GM23338 (cell line): ENCODE results near the gene CCRL2. TPM values are rescaled to one million over a fixed set of nuclear protein-coding genes. Genes with fewer than 3 reads are reported as not detected.

Source experiments
- ATAC-seq: fragments of 200-7000 bp; cut with Tn5 transposase; 3 replicates; pipeline ENCODE4 v1.9.1; 2020
- DNase-seq: peaks from one replicate; pipeline ENCODE4 v3.0.0-alpha.2; 2015; ENCODE audit warnings: low spot score
- H2AFZ ChIP-seq: fragments of 200-600 bp; sonication (generic); 2 replicates; pipeline ENCODE4 v1.8.0; 2016; ENCODE audit warnings: antibody characterized with exemption, mild to moderate bottlenecking, moderate library complexity
- H3F3A ChIP-seq: fragments of 200-600 bp; sonication (generic); replicated peaks from 2 replicates; pipeline ENCODE4 v1.8.0; 2017; ENCODE audit warnings: antibody characterized with exemption, mixed run types, low read depth
- H3K27ac ChIP-seq: fragments of 200-600 bp; sonication (generic); 2 replicates; pipeline ENCODE4 v1.6.1; 2016; ENCODE audit warnings: low read depth
- H3K27me3 ChIP-seq: fragments of 200-600 bp; sonication (generic); 2 replicates; pipeline ENCODE4 v1.8.0; 2016; ENCODE audit warnings: mild to moderate bottlenecking, mixed run types, moderate library complexity; ENCODE audit not compliant: insufficient read depth
- H3K36me3 ChIP-seq: fragments of 200-600 bp; sonication (generic); 2 replicates; pipeline ENCODE4 v1.8.0; 2016; ENCODE audit warnings: mild to moderate bottlenecking; ENCODE audit not compliant: insufficient read depth
- H3K4me1 ChIP-seq: fragments of 200-600 bp; sonication (generic); 2 replicates; pipeline ENCODE4 v1.8.0; 2016; ENCODE audit warnings: mild to moderate bottlenecking, moderate library complexity; ENCODE audit not compliant: insufficient read depth
- H3K4me2 ChIP-seq: fragments of 200-600 bp; sonication (generic); 2 replicates; pipeline ENCODE4 v1.7.1; 2017; ENCODE audit warnings: mixed run types
- H3K4me3 ChIP-seq: fragments of 200-600 bp; sonication (generic); 2 replicates; pipeline ENCODE4 v1.6.1; 2016; ENCODE audit warnings: mixed run types
- H3K79me2 ChIP-seq: fragments of 200-600 bp; sonication (generic); replicated peaks from 2 replicates; pipeline ENCODE4 v1.8.0; 2017; ENCODE audit warnings: mild to moderate bottlenecking; ENCODE audit not compliant: insufficient read depth
- H3K9me2 ChIP-seq: fragments of 200-600 bp; sonication (generic); 2 replicates; pipeline ENCODE4 v1.8.0; 2017; ENCODE audit not compliant: insufficient read depth
- H4K20me1 ChIP-seq: fragments of 200-600 bp; sonication (generic); replicated peaks from 2 replicates; pipeline ENCODE4 v1.8.0; 2017; ENCODE audit warnings: mild to moderate bottlenecking; ENCODE audit not compliant: insufficient read depth
- H3K27ac Mint-ChIP-seq: 2 replicates; pipeline ENCODE4 v1.8.0; 2020; ENCODE audit warnings: inconsistent platforms, mild to moderate bottlenecking, moderate library complexity, mixed read lengths
- H3K27me3 Mint-ChIP-seq: 3 replicates; pipeline ENCODE4 v1.8.0; 2022; ENCODE audit warnings: low read depth, mild to moderate bottlenecking, moderate library complexity, mixed read lengths, inconsistent platforms; ENCODE audit not compliant: insufficient read depth, poor library complexity
- H3K36me3 Mint-ChIP-seq: 3 replicates; pipeline ENCODE4 v1.8.0; 2021; ENCODE audit warnings: low read depth, mild to moderate bottlenecking, inconsistent platforms, moderate library complexity, mixed read lengths
- H3K4me1 Mint-ChIP-seq: 3 replicates; pipeline ENCODE4 v1.8.0; 2020; ENCODE audit warnings: mild to moderate bottlenecking, inconsistent platforms, mixed read lengths
- H3K4me3 Mint-ChIP-seq: 3 replicates; pipeline ENCODE4 v1.8.0; 2021; ENCODE audit warnings: moderate library complexity, mild to moderate bottlenecking, inconsistent platforms, mixed read lengths
- H3K9me3 Mint-ChIP-seq: 3 replicates; pipeline ENCODE4 v1.8.0; 2020; ENCODE audit warnings: moderate library complexity, mild to moderate bottlenecking, inconsistent platforms, mixed read lengths
- CREB1 ChIP-seq: fragments of 250-450 bp; sonication (Bioruptor Pico); IDR thresholded peaks from 2 replicates; pipeline ENCODE4 v1.5.0; 2020; ENCODE audit warnings: low read depth, mild to moderate bottlenecking, moderate library complexity
- CTCF ChIP-seq, 2 experiments: fragments of 200-600 bp in 1 of 2; sonication (generic) in 1 of 2; conservative IDR thresholded peaks; 2 replicates each; pipeline versions ENCODE4 v1.5.1 to v1.6.1; 2016 to 2017; ENCODE audit warnings: antibody characterized with exemption in 2 of 2, low read depth in 2 of 2, mild to moderate bottlenecking in 2 of 2, moderate library complexity in 1 of 2
- ETS1 ChIP-seq: IDR thresholded peaks from 2 replicates; pipeline ENCODE4 v1.6.1; 2016; ENCODE audit warnings: antibody characterized with exemption
- EZH2 ChIP-seq: fragments of 200-600 bp; sonication (generic); IDR thresholded peaks from one replicate; pipeline ENCODE4 v1.8.0; 2017; ENCODE audit warnings: antibody characterized with exemption, mild to moderate bottlenecking, low read depth; ENCODE audit not compliant: unreplicated experiment
- EZH2phosphoT487 ChIP-seq: fragments of 200-600 bp; sonication (generic); IDR thresholded peaks from one replicate; pipeline ENCODE4 v1.8.1; 2018; ENCODE audit warnings: antibody characterized with exemption; ENCODE audit not compliant: unreplicated experiment
- JUNB ChIP-seq: IDR thresholded peaks from one replicate; pipeline ENCODE4 v1.6.1; 2016; ENCODE audit warnings: antibody characterized with exemption; ENCODE audit not compliant: unreplicated experiment
- NANOG ChIP-seq: IDR thresholded peaks from 2 replicates; pipeline ENCODE4 v1.6.1; 2016; ENCODE audit warnings: antibody characterized with exemption, borderline replicate concordance
- POLR2AphosphoS5 ChIP-seq: IDR thresholded peaks from 2 replicates; pipeline ENCODE4 v1.6.1; 2016; ENCODE audit warnings: antibody characterized with exemption, low read depth
- REST ChIP-seq: IDR thresholded peaks from one replicate; pipeline ENCODE4 v1.6.1; 2018; ENCODE audit warnings: antibody characterized with exemption; ENCODE audit not compliant: unreplicated experiment
- STAT1 ChIP-seq: IDR thresholded peaks from one replicate; pipeline ENCODE4 v1.6.1; 2016; ENCODE audit warnings: antibody characterized with exemption; ENCODE audit not compliant: unreplicated experiment
- ZNF114 ChIP-seq: fragments of 250-450 bp; sonication (Bioruptor Pico); IDR thresholded peaks from 2 replicates; pipeline ENCODE4 v1.5.0; 2020; ENCODE audit warnings: mild to moderate bottlenecking, moderate library complexity
- ZNF331 ChIP-seq: fragments of 250-450 bp; sonication (Bioruptor Pico); IDR thresholded peaks from 2 replicates; pipeline ENCODE4 v1.5.0; 2020; ENCODE audit warnings: low read depth, mild to moderate bottlenecking, moderate library complexity
- ZNF462 ChIP-seq: fragments of 250-450 bp; sonication (Bioruptor Pico); IDR thresholded peaks from 2 replicates; pipeline ENCODE4 v1.5.0; 2020; ENCODE audit warnings: mild to moderate bottlenecking, moderate library complexity
- polyA plus RNA-seq: library from polyadenylated mRNA; unstranded; fragments of >200 nt; fragmentation: Nextera tagmentation; extraction: Ambion mirVana; gene quantifications from 2 replicates; pipeline ENCODE4 v1.2.1, GENCODE V29; 2016
- total RNA-seq: library from RNA; depleted of rRNA; stranded (reverse); fragments of >200 nt; shearing (Covaris generic); gene quantifications from 2 replicates; pipeline ENCODE4 v1.2.3, GENCODE V29; 2014

CCRL2 gene
- total and polyA plus RNA-seq, 2 experiments from 2014 or later = not detected

GRCh38 chr3:46422617-46423016 is 15.6 kb downstream of the CCRL2 start:
- no peak for ATAC-seq
- no peaks in the 10 kb centered on the region for H3K4me1 ChIP-seq
- Mint-ChIP-seq H3K27me3 (no peaks in the 10 kb centered on the region), H3K9me3 (no peaks in the 10 kb centered on the region), H3K4me1 (peaks cover 16% of the 10 kb centered on the region; the same call in 2 of the 3 replicates), H3K36me3 (no peaks in the 10 kb centered on the region), H3K27ac (no peak overlapping the region), H3K4me3 (no peak overlapping the region)
- no peaks in the 10 kb centered on the region for H3K27me3 ChIP-seq
- H3F3A ChIP-seq = no peaks in the 10 kb centered on the region
- H3K4me2 ChIP-seq = no peak overlapping the region
- no peaks in the 10 kb centered on the region for H3K79me2 ChIP-seq
- no peak overlapping the region for H3K27ac ChIP-seq
- no peak for DNase-seq
- no peak for TF ChIP-seq EZH2
- TF ChIP-seq CREB1 (CRISPR knock-in tag) = no peak
- TF ChIP-seq STAT1 = no peak
- no peak for TF ChIP-seq CTCF (conservative IDR thresholded peaks at IDR 0.05; ENCODE audit: low read depth in 2 of 2)
- TF ChIP-seq REST = no peak
- no peak for TF ChIP-seq ETS1
- no peak for TF ChIP-seq ZNF462
- TF ChIP-seq POLR2AphosphoS5 = no peak
- no peak for TF ChIP-seq ZNF114 (CRISPR knock-in tag)
- no peak for TF ChIP-seq EZH2phosphoT487
- TF ChIP-seq NANOG = no peak
- TF ChIP-seq ZNF331 (CRISPR knock-in tag) = no peak
- TF ChIP-seq JUNB = no peak
- no peak overlapping the region for H3K4me3 ChIP-seq
- H2AFZ ChIP-seq = no peak overlapping the region
- H4K20me1 ChIP-seq = no peaks in the 10 kb centered on the region
- no peaks in the 10 kb centered on the region for H3K9me2 ChIP-seq
- H3K36me3 ChIP-seq = no peaks in the 10 kb centered on the region
